ENCODE data around the gene FEN1. TPM values are rescaled to one million over a fixed set of nuclear protein-coding genes. Genes with fewer than 3 reads are reported as not detected.

Gene FEN1
- total and polyA plus RNA-seq, 2 of the 13 experiments (the other 11 are each of a cell fraction or from before 2014, with no cell fraction given), result 12.4 to 102 TPM

DNA sequence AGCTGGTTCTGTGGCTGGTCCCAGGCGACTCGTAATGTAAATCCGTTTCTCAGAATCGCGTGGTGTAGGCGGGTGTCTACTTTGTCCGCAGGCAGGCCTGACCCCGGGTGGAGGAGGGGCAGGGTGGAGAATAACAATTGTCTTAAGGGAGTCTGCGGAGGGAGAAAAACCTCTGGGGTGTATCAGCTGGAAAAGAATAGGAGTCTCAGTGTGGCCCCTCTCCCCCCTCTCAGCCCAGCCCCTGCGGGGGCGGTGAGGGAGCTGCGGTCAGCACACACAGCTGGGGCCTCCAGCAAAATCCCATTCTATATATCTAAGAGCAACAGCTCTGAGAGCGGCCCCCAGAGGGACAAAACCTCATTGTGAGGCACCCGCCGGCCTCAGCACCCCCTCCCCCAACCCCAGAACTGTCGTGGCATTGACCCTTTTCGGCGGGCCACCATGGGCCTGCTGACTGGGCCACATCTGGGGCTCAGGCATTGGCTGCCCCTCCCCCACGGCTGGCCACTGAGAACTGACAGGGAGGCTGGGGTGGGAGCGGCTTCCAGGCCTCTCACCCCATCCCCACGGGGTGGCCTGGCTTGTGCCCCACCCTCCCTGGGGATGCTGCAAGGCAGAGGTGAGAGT is 43.0 kb upstream of the FEN1 start (continued):
- TF ChIP-seq, protein P1, sequence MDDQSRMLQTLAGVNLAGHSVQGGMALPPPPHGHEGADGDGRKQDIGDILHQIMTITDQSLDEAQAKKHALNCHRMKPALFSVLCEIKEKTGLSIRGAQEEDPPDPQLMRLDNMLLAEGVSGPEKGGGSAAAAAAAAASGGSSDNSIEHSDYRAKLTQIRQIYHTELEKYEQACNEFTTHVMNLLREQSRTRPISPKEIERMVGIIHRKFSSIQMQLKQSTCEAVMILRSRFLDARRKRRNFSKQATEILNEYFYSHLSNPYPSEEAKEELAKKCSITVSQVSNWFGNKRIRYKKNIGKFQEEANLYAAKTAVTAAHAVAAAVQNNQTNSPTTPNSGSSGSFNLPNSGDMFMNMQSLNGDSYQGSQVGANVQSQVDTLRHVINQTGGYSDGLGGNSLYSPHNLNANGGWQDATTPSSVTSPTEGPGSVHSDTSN (CRISPR knock-in tag; IDR thresholded peaks at IDR 0.05; ENCODE audit: borderline replicate concordance), result no peak
- TF ChIP-seq ZSCAN31 (CRISPR knock-in tag; IDR thresholded peaks at IDR 0.05; ENCODE audit: low read depth) (no peak), TCF7 (IDR thresholded peaks at IDR 0.05; ENCODE audit: low read depth) (no peak), FOXA3 (CRISPR knock-in tag; IDR thresholded peaks at IDR 0.05) (no peak), ZNF138 (CRISPR knock-in tag; IDR thresholded peaks at IDR 0.05; ENCODE audit: low read depth) (no peak), PITX1 (CRISPR knock-in tag; IDR thresholded peaks at IDR 0.05) (no peak), RORA (CRISPR knock-in tag; IDR thresholded peaks at IDR 0.05) (no peak), PHF5A (CRISPR knock-in tag; IDR thresholded peaks at IDR 0.05; ENCODE audit: low read depth, unreplicated experiment) (no peak), RARG (CRISPR knock-in tag; IDR thresholded peaks at IDR 0.05; ENCODE audit: low read depth) (no peak), MLLT10 (CRISPR knock-in tag; IDR thresholded peaks at IDR 0.05) (no peak), AGO1 (IDR thresholded peaks at IDR 0.05; ENCODE audit: low read depth, low read length, poor library complexity, severe bottlenecking) (no peak)
- TF ChIP-seq, protein P2, sequence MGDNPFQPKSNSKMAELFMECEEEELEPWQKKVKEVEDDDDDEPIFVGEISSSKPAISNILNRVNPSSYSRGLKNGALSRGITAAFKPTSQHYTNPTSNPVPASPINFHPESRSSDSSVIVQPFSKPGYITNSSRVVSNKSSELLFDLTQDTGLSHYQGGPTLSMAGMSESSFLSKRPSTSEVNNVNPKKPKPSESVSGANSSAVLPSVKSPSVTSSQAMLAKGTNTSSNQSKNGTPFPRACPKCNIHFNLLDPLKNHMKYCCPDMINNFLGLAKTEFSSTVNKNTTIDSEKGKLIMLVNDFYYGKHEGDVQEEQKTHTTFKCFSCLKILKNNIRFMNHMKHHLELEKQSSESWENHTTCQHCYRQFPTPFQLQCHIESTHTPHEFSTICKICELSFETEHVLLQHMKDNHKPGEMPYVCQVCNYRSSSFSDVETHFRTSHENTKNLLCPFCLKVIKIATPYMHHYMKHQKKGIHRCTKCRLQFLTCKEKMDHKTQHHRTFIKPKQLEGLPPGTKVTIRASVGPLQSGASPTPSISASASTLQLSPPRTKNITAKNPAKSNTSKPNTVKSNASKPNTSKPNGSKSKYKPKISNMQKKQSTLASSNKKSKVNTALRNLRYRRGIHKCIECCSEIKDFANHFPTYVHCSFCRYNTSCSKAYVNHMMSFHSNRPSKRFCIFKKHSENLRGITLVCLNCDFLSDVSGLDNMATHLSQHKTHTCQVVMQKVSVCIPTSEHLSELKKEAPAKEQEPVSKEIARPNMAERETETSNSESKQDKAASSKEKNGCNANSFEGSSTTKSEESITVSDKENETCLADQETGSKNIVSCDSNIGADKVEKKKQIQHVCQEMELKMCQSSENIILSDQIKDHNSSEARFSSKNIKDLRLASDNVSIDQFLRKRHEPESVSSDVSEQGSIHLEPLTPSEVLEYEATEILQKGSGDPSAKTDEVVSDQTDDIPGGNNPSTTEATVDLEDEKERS (CRISPR knock-in tag; IDR thresholded peaks at IDR 0.05), result no peak
- TF ChIP-seq, protein P3, sequence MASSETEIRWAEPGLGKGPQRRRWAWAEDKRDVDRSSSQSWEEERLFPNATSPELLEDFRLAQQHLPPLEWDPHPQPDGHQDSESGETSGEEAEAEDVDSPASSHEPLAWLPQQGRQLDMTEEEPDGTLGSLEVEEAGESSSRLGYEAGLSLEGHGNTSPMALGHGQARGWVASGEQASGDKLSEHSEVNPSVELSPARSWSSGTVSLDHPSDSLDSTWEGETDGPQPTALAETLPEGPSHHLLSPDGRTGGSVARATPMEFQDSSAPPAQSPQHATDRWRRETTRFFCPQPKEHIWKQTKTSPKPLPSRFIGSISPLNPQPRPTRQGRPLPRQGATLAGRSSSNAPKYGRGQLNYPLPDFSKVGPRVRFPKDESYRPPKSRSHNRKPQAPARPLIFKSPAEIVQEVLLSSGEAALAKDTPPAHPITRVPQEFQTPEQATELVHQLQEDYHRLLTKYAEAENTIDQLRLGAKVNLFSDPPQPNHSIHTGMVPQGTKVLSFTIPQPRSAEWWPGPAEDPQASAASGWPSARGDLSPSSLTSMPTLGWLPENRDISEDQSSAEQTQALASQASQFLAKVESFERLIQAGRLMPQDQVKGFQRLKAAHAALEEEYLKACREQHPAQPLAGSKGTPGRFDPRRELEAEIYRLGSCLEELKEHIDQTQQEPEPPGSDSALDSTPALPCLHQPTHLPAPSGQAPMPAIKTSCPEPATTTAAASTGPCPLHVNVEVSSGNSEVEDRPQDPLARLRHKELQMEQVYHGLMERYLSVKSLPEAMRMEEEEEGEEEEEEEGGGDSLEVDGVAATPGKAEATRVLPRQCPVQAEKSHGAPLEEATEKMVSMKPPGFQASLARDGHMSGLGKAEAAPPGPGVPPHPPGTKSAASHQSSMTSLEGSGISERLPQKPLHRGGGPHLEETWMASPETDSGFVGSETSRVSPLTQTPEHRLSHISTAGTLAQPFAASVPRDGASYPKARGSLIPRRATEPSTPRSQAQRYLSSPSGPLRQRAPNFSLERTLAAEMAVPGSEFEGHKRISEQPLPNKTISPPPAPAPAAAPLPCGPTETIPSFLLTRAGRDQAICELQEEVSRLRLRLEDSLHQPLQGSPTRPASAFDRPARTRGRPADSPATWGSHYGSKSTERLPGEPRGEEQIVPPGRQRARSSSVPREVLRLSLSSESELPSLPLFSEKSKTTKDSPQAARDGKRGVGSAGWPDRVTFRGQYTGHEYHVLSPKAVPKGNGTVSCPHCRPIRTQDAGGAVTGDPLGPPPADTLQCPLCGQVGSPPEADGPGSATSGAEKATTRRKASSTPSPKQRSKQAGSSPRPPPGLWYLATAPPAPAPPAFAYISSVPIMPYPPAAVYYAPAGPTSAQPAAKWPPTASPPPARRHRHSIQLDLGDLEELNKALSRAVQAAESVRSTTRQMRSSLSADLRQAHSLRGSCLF (CRISPR knock-in tag; IDR thresholded peaks at IDR 0.05; ENCODE audit: borderline replicate concordance), result no peak
- TF ChIP-seq, protein P4, sequence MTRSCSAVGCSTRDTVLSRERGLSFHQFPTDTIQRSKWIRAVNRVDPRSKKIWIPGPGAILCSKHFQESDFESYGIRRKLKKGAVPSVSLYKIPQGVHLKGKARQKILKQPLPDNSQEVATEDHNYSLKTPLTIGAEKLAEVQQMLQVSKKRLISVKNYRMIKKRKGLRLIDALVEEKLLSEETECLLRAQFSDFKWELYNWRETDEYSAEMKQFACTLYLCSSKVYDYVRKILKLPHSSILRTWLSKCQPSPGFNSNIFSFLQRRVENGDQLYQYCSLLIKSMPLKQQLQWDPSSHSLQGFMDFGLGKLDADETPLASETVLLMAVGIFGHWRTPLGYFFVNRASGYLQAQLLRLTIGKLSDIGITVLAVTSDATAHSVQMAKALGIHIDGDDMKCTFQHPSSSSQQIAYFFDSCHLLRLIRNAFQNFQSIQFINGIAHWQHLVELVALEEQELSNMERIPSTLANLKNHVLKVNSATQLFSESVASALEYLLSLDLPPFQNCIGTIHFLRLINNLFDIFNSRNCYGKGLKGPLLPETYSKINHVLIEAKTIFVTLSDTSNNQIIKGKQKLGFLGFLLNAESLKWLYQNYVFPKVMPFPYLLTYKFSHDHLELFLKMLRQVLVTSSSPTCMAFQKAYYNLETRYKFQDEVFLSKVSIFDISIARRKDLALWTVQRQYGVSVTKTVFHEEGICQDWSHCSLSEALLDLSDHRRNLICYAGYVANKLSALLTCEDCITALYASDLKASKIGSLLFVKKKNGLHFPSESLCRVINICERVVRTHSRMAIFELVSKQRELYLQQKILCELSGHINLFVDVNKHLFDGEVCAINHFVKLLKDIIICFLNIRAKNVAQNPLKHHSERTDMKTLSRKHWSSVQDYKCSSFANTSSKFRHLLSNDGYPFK (CRISPR knock-in tag; IDR thresholded peaks at IDR 0.05; ENCODE audit: borderline replicate concordance), result no peak
- TF ChIP-seq, protein P5, sequence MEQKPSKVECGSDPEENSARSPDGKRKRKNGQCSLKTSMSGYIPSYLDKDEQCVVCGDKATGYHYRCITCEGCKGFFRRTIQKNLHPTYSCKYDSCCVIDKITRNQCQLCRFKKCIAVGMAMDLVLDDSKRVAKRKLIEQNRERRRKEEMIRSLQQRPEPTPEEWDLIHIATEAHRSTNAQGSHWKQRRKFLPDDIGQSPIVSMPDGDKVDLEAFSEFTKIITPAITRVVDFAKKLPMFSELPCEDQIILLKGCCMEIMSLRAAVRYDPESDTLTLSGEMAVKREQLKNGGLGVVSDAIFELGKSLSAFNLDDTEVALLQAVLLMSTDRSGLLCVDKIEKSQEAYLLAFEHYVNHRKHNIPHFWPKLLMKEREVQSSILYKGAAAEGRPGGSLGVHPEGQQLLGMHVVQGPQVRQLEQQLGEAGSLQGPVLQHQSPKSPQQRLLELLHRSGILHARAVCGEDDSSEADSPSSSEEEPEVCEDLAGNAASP (CRISPR knock-in tag; IDR thresholded peaks at IDR 0.05; ENCODE audit: borderline replicate concordance), result peak; percentile 60; the same call in 1 of the 2 replicates
